PFSK-1 (cell line): Measurements from ENCODE around the gene ZNF22.

Experiments used
- POLR2AphosphoS5 ChIP-seq: IDR thresholded peaks from 2 replicates; pipeline ENCODE4 v1.6.1; 2012; ENCODE audit warnings: low read depth, mild to moderate bottlenecking, control low read depth, low read length, moderate library complexity
- REST ChIP-seq, 2 experiments: IDR thresholded peaks; 2 replicates each; pipeline versions ENCODE4 v1.6.1 to v1.8.0; 2011 to 2012; ENCODE audit warnings: low read depth in 2 of 2, low read length in 2 of 2, control low read depth in 1 of 2, inconsistent platforms in 1 of 2, mild to moderate bottlenecking in 1 of 2, moderate library complexity in 1 of 2; ENCODE audit not compliant: insufficient read depth in 1 of 2
- TAF1 ChIP-seq: IDR thresholded peaks from 2 replicates; pipeline ENCODE4 v1.6.1; 2012; ENCODE audit warnings: low read length, control low read depth, borderline replicate concordance; ENCODE audit not compliant: insufficient read depth

GRCh38 chr10:44966129-44966815 is 34.5 kb upstream of the ZNF22 start:
- TF ChIP-seq POLR2AphosphoS5 (no peak), REST (IDR thresholded peaks at IDR 0.05; ENCODE audit: insufficient read depth in 1 of 2, low read depth in 2 of 2, low read length in 2 of 2) (no peak), TAF1 (no peak)
